GM21526 (cell line): ENCODE measurements around the gene KIAA1755.
"Not testable (repeated sequence)": the region's sequence is repeated elsewhere in the genome, so short reads cannot be mapped to it uniquely, and the experiment has no call there.

ENCODE experiments used
- ATAC-seq: cut with Tn5 transposase; IDR thresholded peaks from one replicate; pipeline ENCODE4 v1.9.1; 2021; ENCODE audit warnings: moderate library complexity; ENCODE audit not compliant: unreplicated experiment, low FRiP score

The KIAA1755 gene

DNA sequence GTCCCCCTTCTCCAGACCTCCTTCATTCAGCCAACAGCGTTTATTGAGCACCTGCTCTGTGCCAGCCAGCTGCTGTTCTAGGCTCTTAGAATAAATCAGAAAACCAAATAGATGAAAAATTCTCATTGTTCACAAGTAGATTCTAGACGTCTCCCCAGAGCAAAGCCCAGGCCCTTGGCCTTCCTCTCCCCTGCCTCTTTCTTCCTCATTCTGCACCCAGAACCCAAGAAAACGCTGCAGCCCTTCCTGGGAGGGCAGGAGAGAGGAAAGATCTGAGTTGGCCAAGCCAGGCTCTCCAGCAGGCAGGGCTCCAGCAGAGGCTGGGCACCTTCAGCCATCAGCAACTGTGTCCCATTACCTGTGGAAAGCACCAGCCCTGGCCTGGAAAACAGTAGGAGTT is 31.4 kb upstream of the KIAA1755 start:
- no peak for ATAC-seq

DNA sequence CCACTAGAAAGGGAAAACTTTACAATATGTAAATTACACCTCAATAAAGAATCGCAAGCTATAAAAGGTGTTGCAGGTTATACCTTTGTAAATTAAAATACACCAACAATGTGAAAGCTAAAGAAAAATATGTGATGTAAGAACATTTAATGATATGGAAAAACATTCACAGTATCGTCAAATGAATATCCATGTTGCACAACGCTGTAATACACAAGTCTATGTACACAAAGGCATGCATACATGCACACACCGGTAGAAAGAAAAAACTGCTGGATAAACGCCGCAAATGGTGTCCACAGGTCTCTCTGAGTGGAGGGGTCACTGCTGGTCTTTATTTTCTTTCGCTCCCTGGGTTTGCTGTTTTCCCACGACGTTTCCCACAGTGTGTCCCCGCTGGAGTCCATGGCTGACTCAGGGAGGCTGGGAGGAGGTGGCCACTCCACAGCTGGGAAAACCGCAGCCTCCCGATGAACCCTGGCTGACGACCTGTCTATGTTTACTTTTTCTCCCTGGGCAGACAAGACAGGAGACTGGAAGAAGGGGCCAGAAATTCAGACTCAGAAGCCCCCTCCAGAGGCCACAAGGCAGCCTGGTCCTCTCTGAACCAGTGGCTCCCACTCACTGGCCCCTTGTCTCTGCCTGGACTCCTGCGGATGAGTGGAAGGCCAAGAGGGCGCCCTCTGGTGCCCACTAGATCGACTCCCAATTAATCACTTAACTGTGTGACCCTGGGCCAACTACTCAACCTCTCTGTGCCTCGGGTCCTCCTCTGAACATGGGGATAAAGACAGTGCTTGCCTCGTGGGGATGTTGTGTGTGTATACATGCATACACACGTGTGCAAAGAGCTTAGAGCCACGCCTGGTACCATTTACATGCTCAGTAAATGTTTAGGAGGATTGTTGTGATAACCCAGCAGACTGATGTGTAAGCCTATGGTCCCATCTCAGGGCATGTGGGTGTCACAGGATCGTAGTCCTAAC is 30.6 kb upstream of the KIAA1755 start:
- ATAC-seq: no peak

DNA sequence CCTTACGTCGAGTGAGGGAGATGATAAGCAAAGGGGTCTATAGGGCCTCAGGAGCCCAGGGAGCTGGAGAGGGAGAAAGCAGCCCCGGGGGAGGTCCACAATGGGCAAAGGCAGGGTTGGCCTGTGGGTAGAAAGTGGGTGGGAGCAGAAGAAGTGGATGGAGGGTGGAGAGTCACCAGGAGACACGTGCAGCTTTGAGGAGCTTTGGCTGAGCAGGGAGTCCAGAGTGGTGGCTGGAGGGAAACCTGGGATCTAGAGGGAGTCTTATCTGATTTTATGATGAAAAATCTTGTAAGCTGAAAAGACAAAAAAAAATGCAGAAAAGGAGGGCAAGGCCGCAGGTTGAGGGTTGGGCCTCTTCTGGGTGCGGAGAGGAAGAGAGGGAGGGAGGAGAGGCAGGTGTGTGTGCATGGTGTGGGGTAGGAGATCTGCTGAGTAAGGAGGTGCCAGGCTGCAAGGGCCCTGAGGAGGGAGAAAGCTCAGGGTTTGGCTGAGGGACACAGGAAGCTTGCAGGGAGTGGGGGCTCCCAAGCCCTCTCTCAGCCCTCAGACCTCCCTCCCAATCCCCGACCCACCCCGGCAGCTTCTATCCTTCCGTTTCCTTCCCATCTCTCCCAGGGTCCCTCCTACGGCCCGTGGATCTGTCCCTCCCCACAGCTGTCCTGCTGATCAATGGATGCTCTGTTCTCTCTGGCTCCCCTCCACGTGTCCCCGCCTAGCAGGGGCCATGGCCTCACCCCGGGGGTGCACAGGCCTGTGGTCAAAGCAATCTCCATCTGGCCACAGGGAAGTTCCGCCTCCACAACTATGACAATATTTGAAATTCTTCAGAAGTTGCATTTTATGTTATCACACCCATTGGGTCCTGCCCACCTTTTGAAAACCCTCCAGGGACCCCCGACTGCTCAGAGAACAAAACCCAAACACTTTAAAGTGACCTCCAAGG is 26.3 kb upstream of the KIAA1755 start:
- no peak for ATAC-seq

DNA sequence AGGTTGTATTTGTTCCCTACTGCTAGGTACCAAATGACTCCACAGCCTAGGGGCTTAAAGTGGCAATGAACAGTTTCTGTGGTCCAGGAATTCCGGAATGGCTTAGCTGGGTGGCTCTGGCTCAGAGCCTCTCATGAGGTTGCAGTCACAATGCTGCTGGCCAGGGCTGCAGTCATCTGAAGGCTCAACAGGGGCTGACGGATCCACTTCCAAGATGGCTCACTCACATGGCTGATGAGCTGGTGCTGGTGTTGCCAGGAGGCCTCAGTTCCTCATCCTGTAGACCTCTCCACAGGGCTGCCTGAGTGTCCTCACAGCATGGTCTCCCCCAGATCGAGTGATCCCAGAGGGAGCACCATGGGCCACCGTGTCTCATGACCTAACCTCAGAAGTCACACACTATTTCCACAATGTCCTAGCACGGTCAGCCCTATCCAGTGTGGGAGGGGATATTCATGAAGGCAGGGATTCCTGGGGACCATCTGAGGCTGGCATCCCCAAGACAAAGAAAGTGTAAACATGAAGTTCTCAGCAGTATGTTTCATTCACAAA is 24.4 kb upstream of the KIAA1755 start:
- ATAC-seq: no peak

DNA sequence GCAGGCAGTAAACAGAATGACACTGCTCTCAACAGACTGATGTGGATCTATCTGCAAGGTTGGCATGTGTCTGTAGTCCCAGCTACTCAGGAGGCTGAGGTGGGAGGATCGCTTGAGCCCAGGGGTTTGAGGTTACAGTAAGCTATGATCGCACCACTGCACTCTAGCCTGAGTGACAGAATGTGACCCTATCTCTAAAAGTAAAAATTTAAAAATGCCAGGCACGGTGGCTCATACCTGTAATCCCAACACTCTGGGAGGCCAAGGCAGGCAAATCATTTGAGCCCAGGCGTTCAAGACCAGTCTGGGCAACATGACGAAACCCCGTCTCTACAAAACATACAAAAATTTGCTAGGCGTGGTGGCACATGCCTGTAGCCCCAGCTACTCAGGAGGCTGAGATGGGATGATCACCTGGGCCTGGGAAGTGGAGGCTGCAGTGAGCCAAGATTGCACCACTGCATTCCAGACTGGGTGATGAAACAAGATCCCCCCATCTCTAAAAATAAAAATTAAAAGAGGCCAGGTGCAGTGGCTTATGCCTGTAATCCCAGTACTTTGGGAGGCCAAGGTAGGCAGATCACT is 23.6 kb upstream of the KIAA1755 start:
- ATAC-seq: not testable (repeated sequence)

DNA sequence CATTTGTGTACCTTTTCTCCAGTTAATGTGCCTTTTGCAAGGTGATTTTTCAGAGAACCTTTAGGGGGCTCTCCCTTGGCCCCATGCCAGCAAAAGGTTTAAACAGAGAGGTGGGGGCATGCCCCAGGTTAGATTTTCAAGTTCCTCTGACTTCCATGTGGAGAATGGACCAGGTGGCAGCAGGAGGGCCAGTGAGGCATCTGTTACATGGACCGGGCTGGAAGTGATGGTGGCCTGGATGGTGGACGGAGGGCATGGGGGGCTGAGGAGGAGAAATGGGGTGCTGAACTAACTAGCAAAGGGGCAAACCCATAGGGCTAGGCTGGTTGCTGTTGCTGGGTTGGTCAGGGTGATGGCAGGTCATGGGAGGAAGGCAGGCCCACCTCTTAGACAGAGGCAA is 22.7 kb upstream of the KIAA1755 start:
- ATAC-seq: no peak

DNA sequence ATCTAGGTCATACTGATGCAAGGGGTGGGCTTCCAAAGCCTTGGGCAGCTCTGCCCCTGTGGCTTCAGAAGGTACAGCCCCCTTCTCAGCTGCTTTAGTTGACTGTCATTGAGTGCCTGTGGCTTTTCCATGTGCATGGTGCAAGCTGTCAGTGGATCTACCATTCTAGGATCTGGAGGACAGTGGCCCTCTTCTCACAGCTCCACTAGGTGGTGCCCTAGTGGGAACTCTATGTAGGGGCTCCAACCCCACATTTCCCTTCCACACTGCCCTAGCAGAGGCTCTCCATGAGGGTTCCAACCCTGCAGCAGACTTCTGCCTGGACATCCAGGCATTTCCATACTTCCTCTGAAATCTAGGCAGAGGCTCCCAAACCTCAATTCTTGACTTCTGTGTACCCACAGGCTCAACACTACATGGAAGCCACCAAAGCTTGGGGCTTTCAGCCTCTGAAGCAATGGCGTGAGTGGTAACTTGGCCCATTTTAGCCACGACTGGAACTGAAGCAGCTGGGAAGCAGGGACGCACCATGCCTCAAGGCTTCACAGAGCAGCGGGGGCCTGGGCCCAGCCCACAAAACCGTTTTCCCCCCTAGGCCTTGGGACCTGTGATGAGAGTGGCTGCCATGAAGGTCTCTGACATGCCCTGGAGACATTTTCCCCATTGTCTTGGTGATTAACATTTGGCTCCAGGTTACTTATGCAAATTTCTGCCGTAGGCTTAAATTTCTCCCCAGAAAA is 20.8 kb upstream of the KIAA1755 start:
- ATAC-seq: not testable (repeated sequence)

DNA sequence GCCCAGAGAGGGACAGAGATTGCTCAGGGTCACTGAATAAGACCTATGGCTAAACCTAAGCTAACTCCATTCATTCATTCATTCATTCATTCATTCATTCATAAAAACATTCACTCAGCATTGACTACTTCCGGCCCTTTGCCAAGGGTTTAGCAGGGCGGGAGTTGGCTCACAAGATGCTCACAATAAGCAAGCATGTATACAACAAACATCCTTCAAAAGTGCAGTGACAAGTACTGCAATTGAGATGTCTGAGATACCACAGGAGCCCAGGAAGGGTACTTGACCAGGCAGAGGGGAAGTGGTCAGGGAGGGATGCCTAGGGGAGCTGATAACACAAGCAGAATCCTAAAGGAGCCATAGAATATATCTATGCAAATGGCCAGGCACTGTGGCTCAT is 18.2 kb upstream of the KIAA1755 start:
- ATAC-seq: no peak

DNA sequence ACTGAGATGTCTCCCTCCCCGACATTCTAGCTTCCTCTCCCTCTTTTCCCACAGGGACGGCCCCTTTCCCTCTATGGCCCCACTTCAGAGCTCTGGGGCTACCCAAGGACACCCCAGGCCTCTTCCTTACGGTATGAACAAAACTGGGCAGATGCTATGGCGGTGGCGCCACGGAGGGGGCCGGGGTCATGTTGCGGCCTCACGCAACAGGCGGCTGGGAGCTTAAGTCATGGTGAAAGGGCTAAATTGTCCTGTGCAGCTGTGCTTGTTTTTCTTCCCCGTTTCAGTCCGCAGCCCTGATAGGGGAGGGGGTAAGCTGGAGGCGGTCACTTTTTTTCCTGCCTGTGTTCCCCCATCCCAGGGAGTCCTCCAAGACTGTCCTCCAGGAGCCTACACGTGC is 17.6 kb upstream of the KIAA1755 start:
- no peak for ATAC-seq

DNA sequence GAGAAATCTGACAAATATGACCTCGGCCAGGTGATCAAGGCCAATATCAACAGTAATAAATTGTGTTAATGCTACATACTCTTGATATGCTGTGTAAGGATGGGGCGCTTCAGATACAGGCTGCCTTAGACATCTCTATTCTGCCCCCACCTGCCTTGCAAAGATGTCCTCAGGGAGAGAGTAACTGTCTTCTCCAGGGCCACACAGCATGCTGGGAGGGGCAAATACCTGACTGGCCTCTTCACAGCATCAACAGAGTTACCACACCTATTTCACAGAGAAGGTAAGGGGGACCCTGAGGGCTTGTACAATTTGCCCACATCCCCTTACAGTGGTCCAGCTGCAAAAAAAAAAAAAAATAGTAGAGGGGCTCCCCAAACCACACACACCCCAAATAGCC is 17.2 kb upstream of the KIAA1755 start:
- no peak for ATAC-seq

DNA sequence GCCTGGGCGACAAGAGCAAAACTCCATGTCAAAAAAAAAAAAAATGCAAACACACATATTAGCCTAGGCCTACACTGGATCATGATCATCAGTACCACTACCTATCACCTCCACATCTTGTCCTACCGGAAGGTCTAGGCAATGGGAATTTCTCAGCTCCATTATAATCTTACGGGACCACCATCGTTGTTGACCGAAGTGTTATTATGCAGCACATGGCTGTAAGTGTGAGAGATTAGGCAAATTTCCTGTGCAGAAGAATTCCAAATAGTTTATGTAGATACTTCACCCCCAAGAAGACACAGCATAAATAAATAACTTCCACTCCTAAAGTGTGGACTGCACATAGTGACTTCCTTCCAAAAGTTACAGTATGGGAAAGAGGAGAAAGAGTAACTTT is 16.8 kb upstream of the KIAA1755 start:
- no peak for ATAC-seq

DNA sequence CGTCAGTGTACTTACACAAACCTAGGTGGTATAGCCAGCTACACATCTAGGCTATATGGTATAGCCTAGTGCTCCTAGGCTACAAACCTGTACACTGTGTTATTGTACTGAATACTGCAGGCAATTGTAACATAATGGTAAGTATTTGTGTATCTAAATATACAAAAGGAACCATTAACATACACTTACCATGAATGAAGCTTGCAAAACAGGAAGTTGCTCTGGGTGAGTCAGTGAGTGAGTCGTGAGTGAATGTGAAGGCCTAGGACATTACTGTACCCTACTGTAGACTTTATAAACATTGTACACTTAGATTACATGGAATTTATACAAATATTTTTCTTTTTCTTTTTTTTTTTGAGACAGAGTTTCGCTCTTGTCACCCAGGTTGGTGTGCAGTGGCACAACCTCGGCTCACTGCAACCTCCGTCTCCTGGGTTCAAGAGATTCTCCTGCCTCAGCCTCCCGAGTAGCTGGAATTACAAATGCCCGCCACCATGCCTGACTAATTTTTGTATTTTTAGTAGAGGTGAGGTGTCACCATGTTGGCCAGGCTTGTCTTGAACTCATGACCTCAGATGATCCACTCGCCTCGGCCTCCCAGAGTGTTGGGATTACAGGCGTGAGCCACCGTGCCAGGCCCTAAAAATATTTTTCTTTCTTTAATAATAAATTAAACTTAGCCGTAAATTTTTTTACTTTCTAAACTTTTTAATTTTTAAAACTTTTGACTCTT is 15.4 kb upstream of the KIAA1755 start:
- no peak for ATAC-seq

DNA sequence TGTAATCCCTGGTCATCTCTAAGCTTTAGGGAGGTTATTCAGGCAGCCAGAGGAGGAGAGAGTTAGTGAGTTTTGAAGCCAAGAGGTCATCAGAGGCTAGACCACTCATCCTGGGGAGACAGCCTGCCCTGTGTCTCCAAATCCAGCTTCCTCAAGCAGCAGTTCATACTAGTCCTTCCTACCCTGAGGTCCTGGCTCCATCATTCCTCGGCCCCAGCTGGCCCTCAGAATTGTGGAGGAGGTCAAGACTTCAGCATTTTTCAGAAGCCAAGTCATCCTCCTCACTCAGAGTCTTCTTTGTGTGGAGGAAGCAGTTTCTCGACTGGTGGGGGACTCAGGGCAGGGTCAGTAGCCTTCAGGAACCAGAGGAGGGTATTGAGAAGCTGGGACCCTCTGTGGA is 12.4 kb upstream of the KIAA1755 start:
- ATAC-seq: no peak

DNA sequence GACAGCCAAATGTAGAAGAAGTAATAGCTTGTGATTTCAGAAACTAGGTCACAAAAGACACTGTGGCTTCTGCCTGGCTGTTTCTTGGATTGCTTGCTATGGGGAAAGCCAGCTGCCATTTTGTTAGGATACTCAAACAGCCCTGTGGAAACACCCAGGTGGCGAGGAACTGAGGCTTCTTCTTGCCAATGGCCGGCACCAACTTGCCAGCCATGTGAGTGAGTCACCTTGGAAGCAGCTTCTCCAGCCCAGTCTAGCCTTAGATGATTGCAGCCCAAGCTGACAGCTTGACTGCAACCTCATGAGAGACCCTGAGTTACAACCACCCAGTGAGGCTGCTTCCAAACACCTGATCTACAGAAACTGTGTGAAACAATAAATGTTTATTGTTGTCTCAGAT is 11.9 kb upstream of the KIAA1755 start:
- no peak for ATAC-seq

DNA sequence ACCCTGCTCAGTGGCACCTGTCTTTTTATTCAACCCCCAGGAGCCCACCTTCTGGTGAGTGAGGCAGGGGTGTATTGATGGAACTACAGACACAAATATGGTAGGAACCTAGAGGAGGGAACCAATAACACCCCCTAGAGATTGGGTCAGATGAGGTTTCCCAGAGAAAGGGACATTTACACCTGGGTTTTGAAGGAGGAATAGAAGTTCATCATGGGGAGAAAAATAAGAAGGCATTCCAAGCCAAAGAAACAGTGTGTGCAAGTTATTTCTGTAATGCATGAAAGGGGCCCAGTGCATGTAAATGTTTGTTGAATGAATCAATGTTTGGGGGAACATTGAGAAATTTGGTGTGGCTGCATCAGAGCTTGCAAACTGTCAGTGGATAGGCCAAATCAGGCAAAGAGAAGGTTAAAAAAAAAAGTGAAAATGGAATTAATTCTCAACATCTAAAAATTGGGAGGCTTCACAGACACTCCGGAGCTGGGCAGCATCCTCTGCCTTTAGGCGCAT is 11.1 kb upstream of the KIAA1755 start:
- ATAC-seq: no peak

DNA sequence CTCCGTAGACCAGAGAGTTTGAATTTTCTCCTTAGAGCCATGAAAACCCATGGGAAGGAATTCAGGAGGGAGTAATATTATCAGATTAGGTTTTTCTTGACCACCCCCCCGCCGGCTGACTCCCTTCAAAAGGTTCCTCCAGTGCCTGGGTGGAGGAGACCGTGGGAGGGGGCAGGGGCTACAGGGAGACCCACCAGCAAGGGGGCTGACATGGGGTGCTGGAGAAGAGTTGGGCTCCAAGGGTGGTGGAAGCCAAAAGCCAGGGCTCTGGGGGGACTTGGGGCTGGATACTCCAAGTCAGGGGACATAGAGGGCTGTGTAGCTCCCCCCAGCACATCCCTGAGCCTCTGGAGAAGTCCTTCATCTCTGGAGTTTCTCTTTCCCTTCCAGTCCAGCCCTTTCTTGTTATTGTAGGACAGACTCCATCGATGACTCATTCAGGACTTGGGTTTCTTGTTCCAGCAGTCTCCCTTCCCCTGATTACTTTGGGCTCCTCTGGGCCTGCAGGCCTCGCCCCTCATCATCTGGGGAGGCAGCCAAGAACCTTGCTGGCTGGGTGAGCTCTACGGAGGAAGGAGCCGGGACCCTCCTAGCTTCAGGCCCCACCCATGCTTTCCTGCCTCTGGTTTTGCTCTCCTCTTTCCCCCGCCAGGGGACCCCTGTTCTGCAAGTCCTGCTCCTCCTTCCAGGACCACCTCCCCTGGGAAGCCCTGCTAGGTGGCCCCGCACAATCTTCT is 10.5 kb upstream of the KIAA1755 start:
- no peak for ATAC-seq

DNA sequence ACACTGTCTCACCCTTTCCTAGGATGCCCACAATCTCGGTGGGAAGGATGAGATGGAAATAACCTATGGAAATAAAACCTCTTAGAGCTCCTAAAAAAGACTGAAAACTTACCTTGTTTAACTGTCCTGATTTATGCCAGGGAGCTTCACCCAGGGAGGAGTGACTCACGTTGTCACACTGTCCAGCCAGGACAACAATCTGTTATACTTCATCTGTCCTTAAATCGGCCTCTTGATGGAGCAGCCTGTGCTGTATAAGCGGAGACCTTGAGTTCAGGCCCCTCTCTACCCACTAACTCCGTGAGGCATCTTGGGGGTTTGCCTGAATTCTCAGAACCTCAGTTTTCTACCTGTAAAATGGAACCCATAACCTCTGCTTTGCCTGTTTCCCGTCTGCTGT is 9.2 kb upstream of the KIAA1755 start:
- no peak for ATAC-seq

DNA sequence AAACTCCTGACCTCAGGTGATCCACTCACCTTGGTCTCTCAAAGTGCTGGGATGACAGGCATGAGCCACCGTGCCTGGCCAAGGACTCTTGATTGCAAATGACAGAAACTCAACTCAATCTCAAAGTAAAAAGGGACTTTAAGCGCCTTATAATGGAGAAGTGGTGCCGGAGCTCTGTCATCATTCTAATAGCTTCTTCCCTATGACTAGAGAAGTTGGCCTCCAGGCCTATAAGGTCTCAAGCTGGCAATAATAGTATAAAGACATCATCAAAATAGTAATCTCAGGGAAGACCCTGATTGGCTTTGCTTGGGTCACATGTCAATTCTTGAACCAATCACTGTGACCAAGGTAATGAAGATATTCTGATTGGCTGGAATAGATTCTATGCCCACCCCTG is 8.5 kb upstream of the KIAA1755 start:
- ATAC-seq: no peak
